Measurements from ENCODE around the gene CBX5. TPM values are rescaled to one million over a fixed set of nuclear protein-coding genes. Genes with fewer than 3 reads are reported as not detected.
A peak's percentile ranks its signal among the peaks of the same experiment; 100 is the strongest.

Gene CBX5
- total and polyA plus RNA-seq, 9 of the 15 experiments (the other 6 are each of a cell fraction or from before 2014, with no cell fraction given): 32.6 to 102 (median 59.2) TPM

DNA sequence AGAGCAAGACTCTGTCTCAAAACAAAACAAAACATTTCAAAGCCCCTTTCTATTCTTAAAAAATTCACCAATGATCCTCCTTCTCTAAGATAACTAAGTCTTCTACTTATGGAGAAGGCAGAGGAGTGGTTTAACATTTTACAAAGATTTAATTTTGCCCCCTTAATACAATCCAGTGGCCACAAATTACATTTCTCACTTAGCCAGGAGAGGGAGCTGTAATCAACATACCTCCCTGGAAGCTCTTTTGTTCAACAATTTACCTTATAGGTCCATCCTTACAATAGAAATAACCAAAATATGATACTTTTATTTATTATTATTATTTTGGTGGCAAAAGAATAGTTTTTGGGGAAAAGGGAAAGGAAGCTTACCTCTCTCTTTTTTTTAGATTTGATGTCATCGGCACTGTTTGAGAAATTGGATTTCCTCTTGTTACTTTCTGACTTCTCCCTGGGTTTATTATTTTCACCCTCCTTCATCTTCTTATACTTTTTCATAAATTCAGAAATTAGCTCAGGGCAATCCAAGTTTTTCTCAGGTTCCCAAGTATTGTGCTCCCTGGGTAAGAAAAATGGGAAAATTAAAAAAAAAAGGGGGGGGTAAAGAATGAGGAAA is 28.1 kb downstream of the CBX5 start:
- Histone ChIP-seq H3K4me3 (no peak overlapping the region), H2AFZ (ENCODE audit: low read depth, low read length) (no peak overlapping the region), H3K27me3 (ENCODE audit: control insufficient read depth in 2 of 2, insufficient read depth in 2 of 2, low read length in 2 of 2) (no peaks in the 10 kb centered on the region), H3K9me1 (ENCODE audit: control insufficient read depth, insufficient read depth, low read length) (no peaks in the 10 kb centered on the region), H3K9ac (ENCODE audit: insufficient read depth in 1 of 2, low read depth in 2 of 2, low read length in 2 of 2) (no peak overlapping the region), H3K36me3 (ENCODE audit: control insufficient read depth, insufficient read depth, low read length) (peaks cover 58% of the 10 kb centered on the region), H3K4me1 (replicated peaks in 1 of 2; ENCODE audit: control insufficient read depth in 2 of 2, insufficient read depth in 2 of 2, low read length in 2 of 2) (no peaks in the 10 kb centered on the region; a peak in 1 of 5 replicates), H3K27ac (ENCODE audit: extremely low read depth, low read depth, low read length) (no peak overlapping the region), H3K79me2 (ENCODE audit: control insufficient read depth, insufficient read depth, low read length) (peaks cover 30% of the 10 kb centered on the region), H3K4me2 (ENCODE audit: insufficient read depth, low read length) (no peak overlapping the region), H3K9me3 (replicated peaks; ENCODE audit: control insufficient read depth, insufficient read depth, low read depth, low read length) (no peaks in the 10 kb centered on the region), H4K20me1 (replicated peaks; ENCODE audit: control insufficient read depth, insufficient read depth, low read length) (no peaks in the 10 kb centered on the region)
- BruUV-seq (replicated peaks): no TSS peak
- peak; percentile 90 for ATAC-seq
- in situ Hi-C loops (cut with MboI) (no loop called here), intact Hi-C loops (cut with micrococcal nuclease) (no loop called here)
- ChIA-PET POLR2A (interaction anchor here (0.6 to 1.9 kb wide), 16 partner anchors 8 to 522 kb away, joined by 3 to 7 read pairs (median 4); partner anchors contain the start of genes CBX5, HNRNPA1 and HOXC9), CTCF (ENCODE audit: low intra/inter-chr PET ratio) (interaction anchor here (0.6 to 1.6 kb wide), 5 partner anchors 107 to 127 kb away, joined by 4 to 7 read pairs (median 5); no protein-coding TSS in a partner anchor)
- DNase-seq (ENCODE audit: extremely low read depth in 1 of 4, low spot score in 3 of 4): peak; percentile 58 to 66 (median 63)
- 100% methylated on average over 1 of the region's 1 CpG for WGBS (ENCODE audit: insufficient coverage, low coverage, missing lambda C conversion rate)
- FAIRE-seq: peak; percentile 62
- TF ChIP-seq, protein P1, sequence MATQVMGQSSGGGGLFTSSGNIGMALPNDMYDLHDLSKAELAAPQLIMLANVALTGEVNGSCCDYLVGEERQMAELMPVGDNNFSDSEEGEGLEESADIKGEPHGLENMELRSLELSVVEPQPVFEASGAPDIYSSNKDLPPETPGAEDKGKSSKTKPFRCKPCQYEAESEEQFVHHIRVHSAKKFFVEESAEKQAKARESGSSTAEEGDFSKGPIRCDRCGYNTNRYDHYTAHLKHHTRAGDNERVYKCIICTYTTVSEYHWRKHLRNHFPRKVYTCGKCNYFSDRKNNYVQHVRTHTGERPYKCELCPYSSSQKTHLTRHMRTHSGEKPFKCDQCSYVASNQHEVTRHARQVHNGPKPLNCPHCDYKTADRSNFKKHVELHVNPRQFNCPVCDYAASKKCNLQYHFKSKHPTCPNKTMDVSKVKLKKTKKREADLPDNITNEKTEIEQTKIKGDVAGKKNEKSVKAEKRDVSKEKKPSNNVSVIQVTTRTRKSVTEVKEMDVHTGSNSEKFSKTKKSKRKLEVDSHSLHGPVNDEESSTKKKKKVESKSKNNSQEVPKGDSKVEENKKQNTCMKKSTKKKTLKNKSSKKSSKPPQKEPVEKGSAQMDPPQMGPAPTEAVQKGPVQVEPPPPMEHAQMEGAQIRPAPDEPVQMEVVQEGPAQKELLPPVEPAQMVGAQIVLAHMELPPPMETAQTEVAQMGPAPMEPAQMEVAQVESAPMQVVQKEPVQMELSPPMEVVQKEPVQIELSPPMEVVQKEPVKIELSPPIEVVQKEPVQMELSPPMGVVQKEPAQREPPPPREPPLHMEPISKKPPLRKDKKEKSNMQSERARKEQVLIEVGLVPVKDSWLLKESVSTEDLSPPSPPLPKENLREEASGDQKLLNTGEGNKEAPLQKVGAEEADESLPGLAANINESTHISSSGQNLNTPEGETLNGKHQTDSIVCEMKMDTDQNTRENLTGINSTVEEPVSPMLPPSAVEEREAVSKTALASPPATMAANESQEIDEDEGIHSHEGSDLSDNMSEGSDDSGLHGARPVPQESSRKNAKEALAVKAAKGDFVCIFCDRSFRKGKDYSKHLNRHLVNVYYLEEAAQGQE (IDR thresholded peaks at IDR 0.05; ENCODE audit: borderline replicate concordance): peak; percentile 67; the same call in 1 of the 2 replicates
- TF ChIP-seq, protein P1 (CRISPR knock-in tag; IDR thresholded peaks at IDR 0.05; ENCODE audit: low read depth): no peak
- no peak for TF ChIP-seq MCM5 (IDR thresholded peaks at IDR 0.05; ENCODE audit: low read depth)
- TF ChIP-seq, protein P2, sequence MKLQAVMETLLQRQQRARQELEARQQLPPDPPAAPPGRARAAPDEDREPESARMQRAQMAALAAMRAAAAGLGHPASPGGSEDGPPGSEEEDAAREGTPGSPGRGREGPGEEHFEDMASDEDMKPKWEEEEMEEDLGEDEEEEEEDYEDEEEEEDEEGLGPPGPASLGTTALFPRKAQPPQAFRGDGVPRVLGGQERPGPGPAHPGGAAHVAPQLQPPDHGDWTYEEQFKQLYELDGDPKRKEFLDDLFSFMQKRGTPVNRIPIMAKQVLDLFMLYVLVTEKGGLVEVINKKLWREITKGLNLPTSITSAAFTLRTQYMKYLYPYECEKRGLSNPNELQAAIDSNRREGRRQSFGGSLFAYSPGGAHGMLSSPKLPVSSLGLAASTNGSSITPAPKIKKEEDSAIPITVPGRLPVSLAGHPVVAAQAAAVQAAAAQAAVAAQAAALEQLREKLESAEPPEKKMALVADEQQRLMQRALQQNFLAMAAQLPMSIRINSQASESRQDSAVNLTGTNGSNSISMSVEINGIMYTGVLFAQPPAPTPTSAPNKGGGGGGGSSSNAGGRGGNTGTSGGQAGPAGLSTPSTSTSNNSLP (IDR thresholded peaks at IDR 0.05; ENCODE audit: borderline replicate concordance, low read depth, low read length): peak; percentile 71; the same call in 1 of the 2 replicates
- TF ChIP-seq, protein P3, sequence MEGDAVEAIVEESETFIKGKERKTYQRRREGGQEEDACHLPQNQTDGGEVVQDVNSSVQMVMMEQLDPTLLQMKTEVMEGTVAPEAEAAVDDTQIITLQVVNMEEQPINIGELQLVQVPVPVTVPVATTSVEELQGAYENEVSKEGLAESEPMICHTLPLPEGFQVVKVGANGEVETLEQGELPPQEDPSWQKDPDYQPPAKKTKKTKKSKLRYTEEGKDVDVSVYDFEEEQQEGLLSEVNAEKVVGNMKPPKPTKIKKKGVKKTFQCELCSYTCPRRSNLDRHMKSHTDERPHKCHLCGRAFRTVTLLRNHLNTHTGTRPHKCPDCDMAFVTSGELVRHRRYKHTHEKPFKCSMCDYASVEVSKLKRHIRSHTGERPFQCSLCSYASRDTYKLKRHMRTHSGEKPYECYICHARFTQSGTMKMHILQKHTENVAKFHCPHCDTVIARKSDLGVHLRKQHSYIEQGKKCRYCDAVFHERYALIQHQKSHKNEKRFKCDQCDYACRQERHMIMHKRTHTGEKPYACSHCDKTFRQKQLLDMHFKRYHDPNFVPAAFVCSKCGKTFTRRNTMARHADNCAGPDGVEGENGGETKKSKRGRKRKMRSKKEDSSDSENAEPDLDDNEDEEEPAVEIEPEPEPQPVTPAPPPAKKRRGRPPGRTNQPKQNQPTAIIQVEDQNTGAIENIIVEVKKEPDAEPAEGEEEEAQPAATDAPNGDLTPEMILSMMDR (IDR thresholded peaks at IDR 0.05 in 2 of 3, conservative IDR thresholded peaks at IDR 0.05 in 1 of 3; ENCODE audit: insufficient read depth in 2 of 3, low read depth in 1 of 3, low read length in 3 of 3): peak; percentile 58 to 80 (median 58); a peak in 5 of 6 replicates
- TF ChIP-seq, protein P4, sequence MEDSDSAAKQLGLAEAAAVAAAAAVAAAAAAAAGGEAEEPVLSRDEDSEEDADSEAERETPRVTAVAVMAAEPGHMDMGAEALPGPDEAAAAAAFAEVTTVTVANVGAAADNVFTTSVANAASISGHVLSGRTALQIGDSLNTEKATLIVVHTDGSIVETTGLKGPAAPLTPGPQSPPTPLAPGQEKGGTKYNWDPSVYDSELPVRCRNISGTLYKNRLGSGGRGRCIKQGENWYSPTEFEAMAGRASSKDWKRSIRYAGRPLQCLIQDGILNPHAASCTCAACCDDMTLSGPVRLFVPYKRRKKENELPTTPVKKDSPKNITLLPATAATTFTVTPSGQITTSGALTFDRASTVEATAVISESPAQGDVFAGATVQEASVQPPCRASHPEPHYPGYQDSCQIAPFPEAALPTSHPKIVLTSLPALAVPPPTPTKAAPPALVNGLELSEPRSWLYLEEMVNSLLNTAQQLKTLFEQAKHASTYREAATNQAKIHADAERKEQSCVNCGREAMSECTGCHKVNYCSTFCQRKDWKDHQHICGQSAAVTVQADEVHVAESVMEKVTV (CRISPR knock-in tag; IDR thresholded peaks at IDR 0.05): 0 out of 2 replicates have a peak, but pooled peaks have one; percentile 30
